HG03159 (cell line): Measurements from ENCODE around the gene OBSCN.

Experiments used
- ATAC-seq: cut with Tn5 transposase; IDR thresholded peaks from one replicate; pipeline ENCODE4 v1.9.1; 2021; ENCODE audit warnings: mild to moderate bottlenecking, moderate library complexity; ENCODE audit not compliant: unreplicated experiment

The OBSCN gene

DNA sequence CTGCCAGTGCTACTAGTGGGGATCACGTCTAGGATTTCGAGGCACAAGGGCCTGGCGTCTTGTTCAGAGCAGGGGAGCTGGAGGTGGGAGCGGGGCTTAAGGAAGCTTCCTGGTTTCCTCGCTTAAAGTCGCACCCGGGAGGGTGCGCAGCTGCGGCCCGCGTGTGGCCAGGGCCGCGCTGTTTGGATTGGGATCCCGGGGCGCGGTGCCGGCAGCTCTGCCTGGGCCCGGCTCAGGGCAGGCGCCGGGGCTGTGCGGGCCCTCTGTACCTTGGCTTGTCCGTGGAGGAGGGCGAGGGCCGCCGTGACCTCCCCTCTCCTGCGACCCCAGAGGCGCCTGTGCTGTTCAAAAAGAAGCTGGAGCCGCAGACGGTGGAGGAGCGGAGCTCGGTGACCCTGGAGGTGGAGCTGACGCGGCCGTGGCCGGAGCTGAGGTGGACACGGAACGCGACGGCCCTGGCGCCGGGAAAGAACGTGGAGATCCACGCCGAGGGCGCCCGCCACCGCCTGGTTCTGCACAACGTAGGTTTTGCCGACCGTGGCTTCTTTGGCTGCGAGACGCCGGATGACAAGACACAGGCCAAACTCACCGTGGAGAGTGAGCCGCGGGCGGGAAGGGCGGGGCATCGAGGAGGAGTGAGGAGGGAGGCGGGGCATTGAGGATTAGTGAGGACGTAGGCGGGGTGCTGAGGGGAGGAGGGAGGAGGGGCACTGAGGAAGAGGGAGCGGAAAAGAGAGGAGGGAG is 67.8 kb downstream of the OBSCN start:
- ATAC-seq, result peak; percentile 76

- ATAC-seq, result no peak
These were observed 68.5 kb downstream of the OBSCN start for GRCh38 chr1:228276174-228276831.

DNA sequence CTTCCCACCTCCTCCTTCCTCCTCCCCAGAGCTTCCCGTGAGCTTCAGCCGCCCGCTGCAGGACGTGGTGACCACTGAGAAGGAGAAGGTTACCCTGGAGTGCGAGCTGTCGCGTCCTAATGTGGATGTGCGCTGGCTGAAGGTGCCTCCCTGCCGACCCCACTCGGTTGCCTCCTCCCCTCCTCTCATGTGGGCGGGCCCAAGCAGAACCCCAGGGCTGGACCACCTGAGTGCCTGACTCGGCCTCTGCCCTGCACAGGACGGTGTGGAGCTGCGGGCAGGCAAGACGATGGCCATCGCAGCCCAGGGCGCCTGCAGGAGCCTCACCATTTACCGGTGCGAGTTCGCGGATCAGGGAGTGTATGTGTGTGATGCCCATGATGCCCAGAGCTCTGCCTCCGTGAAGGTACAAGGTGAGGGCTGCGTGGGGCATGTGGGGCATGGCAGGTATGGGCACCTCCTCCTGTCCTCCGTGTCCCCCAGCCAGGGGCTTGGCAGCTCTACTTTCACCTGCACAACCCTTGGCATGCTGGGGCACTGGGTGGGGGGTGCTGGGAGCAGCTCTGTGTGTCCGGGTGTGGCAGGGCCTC is 69.2 kb downstream of the OBSCN start:
- ATAC-seq, result no peak

- ATAC-seq, result no peak
These were observed 69.9 kb downstream of the OBSCN start for GRCh38 chr1:228277491-228278431.

- ATAC-seq, result no peak
These were observed 70.6 kb downstream of the OBSCN start for GRCh38 chr1:228278432-228278941.

GRCh38 chr1:228279011-228279721 is 71.3 kb downstream of the OBSCN start:
- ATAC-seq, result no peak

DNA sequence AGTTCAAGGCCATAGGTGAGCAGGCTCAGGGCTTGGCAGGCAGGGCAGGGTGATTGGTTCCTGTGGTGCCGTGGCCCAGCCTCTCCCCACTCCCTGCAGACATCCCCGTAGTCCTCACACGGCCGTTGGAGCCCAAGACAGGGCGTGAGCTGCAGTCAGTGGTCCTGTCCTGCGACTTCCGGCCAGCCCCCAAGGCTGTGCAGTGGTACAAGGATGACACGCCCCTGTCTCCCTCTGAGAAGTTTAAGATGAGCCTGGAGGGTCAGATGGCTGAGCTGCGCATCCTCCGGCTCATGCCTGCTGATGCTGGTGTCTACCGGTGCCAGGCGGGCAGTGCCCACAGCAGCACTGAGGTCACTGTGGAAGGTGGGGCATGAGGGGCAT is 71.9 kb downstream of the OBSCN start:
- ATAC-seq, result no peak

DNA sequence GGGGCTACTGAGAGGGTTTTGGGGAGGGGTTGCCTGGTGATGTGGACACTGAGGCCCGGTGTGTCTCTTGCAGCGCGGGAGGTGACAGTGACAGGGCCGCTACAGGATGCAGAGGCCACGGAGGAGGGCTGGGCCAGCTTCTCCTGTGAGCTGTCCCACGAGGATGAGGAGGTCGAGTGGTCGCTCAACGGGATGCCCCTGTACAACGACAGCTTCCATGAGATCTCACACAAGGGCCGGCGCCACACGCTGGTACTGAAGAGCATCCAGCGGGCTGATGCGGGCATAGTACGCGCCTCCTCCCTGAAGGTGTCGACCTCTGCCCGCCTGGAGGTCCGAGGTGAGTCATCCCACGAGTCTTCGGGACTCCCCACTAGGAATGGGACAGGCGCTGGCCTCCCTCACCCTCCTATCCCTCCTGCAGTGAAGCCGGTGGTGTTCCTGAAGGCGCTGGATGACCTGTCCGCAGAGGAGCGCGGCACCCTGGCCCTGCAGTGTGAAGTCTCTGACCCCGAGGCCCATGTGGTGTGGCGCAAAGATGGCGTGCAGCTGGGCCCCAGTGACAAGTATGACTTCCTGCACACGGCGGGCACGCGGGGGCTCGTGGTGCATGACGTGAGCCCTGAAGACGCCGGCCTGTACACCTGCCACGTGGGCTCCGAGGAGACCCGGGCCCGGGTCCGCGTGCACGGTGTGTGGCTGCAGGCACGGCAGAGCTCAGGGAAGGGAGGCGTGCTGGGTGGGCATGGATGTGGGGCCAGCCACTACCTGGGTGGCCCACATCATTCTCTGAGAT is 72.5 kb downstream of the OBSCN start:
- ATAC-seq, result no peak

DNA sequence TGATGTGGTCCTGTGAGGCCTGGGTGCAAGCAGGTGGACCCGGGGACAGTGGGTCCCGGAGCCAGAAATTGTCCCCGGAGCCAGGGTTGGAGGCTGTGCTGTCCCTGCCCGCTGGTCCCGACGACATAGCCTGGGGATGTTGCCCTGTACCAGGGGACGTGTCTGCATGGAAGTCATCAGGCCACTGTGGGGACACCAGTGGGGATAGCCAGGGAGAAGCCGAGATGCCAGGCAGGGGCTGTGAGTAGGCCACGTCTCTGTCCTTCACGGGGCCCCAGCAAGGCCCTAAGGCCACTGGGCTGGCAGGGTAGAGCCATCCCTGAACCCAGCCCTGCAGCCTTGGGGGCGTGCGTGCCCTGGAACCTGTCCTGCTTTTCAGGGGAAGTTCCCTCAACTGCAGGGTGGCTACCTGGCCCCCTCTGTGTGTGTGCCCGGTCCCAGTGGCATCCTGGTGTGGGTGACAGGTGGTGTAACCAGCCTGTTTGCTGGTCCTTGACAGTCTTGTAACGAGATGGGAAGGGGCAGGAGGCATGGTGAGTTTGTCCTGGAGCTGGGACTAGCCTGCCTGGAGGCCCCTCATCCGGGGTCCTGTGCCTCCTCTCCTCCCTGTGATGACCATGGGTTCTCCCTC is 73.2 kb downstream of the OBSCN start:
- ATAC-seq, result no peak

GRCh38 chr1:228281631-228282328 is 73.9 kb downstream of the OBSCN start:
- no peak for ATAC-seq

GRCh38 chr1:228282329-228283042 is 74.6 kb downstream of the OBSCN start:
- ATAC-seq, result no peak

- no peak for ATAC-seq
These were observed 75.2 kb downstream of the OBSCN start for GRCh38 chr1:228283043-228283371.

GRCh38 chr1:228283476-228284147 is 75.8 kb downstream of the OBSCN start:
- ATAC-seq, result no peak

- no peak for ATAC-seq
These were observed 76.3 kb downstream of the OBSCN start for GRCh38 chr1:228284148-228284495.

DNA sequence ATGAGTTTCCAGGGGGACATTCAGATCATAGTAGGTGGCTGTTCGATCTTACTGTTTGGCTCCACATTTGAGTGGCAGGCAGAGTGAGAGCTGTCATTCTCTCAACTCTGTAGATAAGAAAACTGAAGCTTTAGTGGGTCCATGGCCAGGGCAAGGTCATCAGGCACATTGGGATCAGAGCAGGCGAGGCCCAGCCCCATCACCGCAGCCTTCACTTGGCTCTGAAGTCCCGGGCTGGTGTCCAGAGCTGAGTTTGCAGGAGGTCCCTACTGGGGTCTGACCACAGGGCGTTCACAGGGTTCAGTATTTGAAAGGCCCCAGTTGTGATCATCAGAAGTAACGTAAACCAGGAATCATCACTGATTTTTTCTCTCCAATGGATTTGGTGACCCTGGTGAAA is 76.7 kb downstream of the OBSCN start:
- ATAC-seq, result no peak

DNA sequence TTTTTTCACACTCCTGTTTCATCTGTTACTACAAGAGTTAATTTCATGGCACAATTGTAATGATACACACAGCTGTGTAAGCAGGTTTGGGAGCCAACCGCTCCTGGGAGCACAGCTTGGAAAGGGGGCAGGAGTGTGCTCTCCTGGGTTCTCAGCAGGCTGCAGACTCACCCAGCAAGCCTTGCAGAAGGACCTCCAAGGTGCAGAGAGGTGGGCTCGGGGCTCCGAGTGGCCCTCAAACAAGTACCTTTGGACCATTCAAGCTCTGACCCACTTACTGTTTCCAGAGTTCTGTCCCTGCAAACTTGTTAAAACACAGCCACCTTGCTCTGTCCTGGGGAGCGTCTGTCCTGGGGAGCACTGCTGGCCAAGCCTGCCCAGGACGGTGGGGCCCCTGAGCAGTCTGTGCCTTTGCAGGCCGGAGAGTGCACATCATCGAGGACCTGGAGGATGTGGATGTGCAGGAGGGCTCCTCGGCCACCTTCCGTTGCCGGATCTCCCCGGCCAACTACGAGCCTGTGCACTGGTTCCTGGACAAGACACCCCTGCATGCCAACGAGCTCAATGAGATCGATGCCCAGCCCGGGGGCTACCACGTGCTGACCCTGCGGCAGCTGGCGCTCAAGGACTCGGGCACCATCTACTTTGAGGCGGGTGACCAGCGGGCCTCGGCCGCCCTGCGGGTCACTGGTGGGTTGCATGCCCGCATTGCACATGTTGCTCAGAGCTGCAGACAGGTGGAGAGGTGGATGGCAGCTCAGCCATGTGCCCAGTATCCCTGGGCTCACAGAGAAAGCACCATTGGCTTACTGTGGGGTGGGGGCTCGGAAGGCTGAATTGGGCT is 78.0 kb downstream of the OBSCN start:
- no peak for ATAC-seq
